ENCODE measurements around the gene CHRNA3.

Gene CHRNA3

GRCh38 chr15:78629716-78630065 is 8.9 kb upstream of the CHRNA3 start:
- Histone ChIP-seq H3K4me1 (ENCODE audit: insufficient read depth, low read length) (no peaks in the 10 kb centered on the region), H3K4me3 (ENCODE audit: low read length) (no peak overlapping the region), H2AFZ (ENCODE audit: low read depth, low read length) (no peak overlapping the region), H3K9me3 (ENCODE audit: low read length) (peaks cover 5% of the 10 kb centered on the region), H3K27me3 (ENCODE audit: insufficient read depth, low read length) (peaks cover 23% of the 10 kb centered on the region), H3K36me3 (ENCODE audit: insufficient read depth, low read length) (no peaks in the 10 kb centered on the region)

- no peaks in the 10 kb centered on the region for H3K4me1 ChIP-seq (ENCODE audit: insufficient read depth, low read length)
- no peak overlapping the region for H2AFZ ChIP-seq (ENCODE audit: low read depth, low read length)
- no peak overlapping the region for H3K4me3 ChIP-seq (ENCODE audit: low read length)
- H3K36me3 ChIP-seq (ENCODE audit: insufficient read depth, low read length): no peaks in the 10 kb centered on the region
- peaks cover 24% of the 10 kb centered on the region for H3K27me3 ChIP-seq (ENCODE audit: insufficient read depth, low read length)
- H3K9me3 ChIP-seq (ENCODE audit: low read length): peaks cover 5% of the 10 kb centered on the region
These were observed 8.4 kb upstream of the CHRNA3 start for GRCh38 chr15:78629031-78629715.

- Histone ChIP-seq H2AFZ (ENCODE audit: low read depth, low read length) (no peak overlapping the region), H3K27me3 (ENCODE audit: insufficient read depth, low read length) (peaks cover 29% of the 10 kb centered on the region), H3K36me3 (ENCODE audit: insufficient read depth, low read length) (no peaks in the 10 kb centered on the region), H3K9me3 (ENCODE audit: low read length) (peaks cover 3% of the 10 kb centered on the region), H3K4me1 (ENCODE audit: insufficient read depth, low read length) (no peaks in the 10 kb centered on the region), H3K4me3 (ENCODE audit: low read length) (no peak overlapping the region)
These were observed 7.4 kb upstream of the CHRNA3 start for GRCh38 chr15:78628227-78628626.

DNA sequence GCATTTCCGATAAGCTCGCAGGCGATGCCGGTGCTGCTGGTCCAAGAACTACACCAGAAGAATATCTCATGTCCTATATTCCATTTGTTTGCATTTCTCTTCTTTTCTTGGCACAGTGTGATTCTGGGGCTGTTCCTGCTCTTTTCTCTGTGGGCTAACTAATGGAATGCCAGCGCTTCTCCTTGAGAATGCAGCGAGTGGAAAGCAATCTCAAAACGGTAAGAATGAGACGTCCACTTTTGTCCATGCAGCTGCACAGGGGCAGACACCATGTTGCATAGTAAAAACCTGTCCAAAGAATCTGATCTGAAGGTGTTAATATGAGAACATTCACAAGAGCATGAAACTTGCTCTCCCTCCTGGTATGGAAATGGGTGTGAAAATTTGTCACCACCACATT is 6.6 kb upstream of the CHRNA3 start:
- H3K9me3 ChIP-seq (ENCODE audit: low read length): peaks cover 3% of the 10 kb centered on the region
- no peaks in the 10 kb centered on the region for H3K36me3 ChIP-seq (ENCODE audit: insufficient read depth, low read length)
- H3K4me3 ChIP-seq (ENCODE audit: low read length): no peak overlapping the region
- no peak overlapping the region for H2AFZ ChIP-seq (ENCODE audit: low read depth, low read length)
- H3K4me1 ChIP-seq (ENCODE audit: insufficient read depth, low read length): no peaks in the 10 kb centered on the region
- peaks cover 34% of the 10 kb centered on the region for H3K27me3 ChIP-seq (ENCODE audit: insufficient read depth, low read length)

DNA sequence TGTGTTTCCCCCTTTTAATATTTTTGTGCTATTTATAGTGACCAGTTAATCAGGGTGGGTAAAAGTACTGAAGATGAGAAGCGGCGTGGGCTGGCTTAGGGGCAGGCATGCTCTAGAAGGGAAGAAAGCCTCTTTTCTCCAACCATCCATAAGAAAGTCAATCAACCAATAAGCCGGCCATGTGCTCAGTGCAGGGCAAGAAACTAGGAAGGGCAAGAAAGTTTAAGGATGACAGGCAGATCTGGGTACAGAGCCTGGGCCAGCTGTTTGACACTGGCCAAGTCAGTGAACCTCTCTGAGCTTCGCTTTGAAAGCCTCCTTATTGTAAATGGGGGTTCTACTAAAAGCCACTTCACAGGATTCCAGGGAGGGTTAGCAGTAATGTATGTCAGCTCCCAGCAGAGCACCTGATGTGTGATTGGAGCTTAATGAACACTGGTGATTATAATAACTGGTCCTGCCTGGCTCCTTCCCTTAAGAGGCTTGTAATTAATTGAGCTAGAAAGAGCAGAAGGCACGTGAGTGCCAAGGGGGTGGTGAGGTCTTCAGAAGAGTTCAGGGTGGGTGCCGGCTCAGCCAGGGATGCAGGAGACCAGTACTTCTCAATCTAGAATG is 5.7 kb upstream of the CHRNA3 start:
- H3K36me3 ChIP-seq (ENCODE audit: insufficient read depth, low read length): no peaks in the 10 kb centered on the region

DNA sequence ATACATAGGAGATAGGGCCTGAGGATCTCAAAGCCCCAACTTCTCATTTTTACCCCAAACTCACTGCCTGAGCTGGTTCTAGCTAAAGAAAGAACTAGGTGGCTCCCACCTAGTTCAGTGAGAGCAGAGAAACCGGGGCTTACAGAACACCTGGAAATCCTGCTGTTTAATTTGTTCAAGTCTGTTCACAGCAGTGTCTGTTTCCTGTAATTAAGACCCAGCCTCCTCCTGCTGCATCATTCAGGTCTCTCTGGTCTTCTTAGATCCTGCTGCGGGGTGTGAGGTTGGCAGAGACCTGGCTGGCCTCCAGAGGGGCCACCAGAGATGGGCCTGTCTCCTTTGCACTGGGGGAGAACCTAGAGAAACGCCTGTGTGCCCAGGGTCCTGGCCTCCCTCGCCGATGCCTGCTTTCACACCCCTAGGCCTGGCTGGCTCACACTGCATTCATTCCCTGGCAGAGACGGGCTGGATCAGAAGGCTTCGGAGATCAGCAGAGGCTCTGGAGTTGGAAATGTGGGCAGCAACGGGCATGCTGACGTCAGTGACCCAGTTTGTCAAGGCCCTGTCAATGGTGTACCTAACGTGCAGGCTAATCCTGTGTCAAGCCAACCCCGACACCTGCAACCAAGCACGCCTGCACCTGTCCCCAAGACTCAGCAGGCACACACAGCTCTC is 4.9 kb upstream of the CHRNA3 start:
- Histone ChIP-seq H3K36me3 (ENCODE audit: insufficient read depth, low read length) (no peaks in the 10 kb centered on the region), H3K4me1 (ENCODE audit: insufficient read depth, low read length) (no peaks in the 10 kb centered on the region), H2AFZ (ENCODE audit: low read depth, low read length) (no peak overlapping the region), H3K4me3 (ENCODE audit: low read length) (no peak overlapping the region), H3K27me3 (ENCODE audit: insufficient read depth, low read length) (peaks cover 47% of the 10 kb centered on the region), H3K9me3 (ENCODE audit: low read length) (peaks cover 3% of the 10 kb centered on the region)

More for the DNA sequence above, 5.7 kb upstream of the CHRNA3 start:
- Histone ChIP-seq H2AFZ (ENCODE audit: low read depth, low read length) (no peak overlapping the region), H3K27me3 (ENCODE audit: insufficient read depth, low read length) (peaks cover 43% of the 10 kb centered on the region), H3K4me1 (ENCODE audit: insufficient read depth, low read length) (no peaks in the 10 kb centered on the region), H3K9me3 (ENCODE audit: low read length) (peaks cover 3% of the 10 kb centered on the region), H3K4me3 (ENCODE audit: low read length) (no peak overlapping the region)

DNA sequence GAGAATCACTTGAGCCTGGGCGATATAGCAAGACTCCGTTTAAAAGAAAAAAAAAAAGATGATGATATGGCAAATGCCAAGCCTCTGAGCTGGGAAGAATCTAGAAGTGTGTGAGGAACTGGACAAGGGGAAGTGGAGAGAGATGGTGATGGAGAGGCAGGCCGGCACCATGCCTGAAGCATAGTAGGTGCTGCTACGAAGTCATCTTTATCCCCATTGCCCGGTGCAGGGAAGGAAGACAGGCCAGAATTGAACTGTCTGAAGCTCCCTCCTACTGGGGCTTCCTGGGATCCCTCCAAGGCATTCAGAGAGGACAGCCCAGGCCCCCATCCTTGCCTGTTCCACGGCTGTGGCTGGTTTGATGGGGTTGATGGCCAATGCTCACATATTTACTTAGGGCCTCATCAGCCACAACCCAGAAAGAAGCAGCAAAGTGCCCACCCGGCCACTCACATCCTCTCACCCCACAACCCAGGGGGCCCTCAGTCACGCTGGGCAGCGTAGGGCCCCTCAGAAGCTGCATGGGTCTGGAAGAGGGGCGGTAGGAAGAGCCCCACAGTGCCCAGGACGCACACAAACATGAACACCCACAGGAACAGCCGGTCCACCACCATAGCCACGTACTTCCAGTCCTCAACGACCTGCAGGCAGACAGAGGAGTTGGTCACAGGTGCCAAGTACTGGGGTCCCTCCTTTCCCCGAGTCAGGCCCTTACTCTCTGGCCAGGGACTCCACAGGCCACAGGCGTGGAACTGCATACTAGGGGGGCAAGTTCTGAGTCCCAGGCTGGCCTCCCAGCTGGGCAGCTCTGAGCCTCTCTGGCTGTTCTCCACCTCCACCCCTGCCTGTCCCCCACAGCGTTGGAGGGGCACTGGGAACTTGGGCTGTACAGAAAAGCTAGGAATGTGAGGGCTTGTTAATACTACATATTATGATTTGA is 4.1 kb upstream of the CHRNA3 start:
- Histone ChIP-seq H3K36me3 (ENCODE audit: insufficient read depth, low read length) (no peaks in the 10 kb centered on the region), H3K27me3 (ENCODE audit: insufficient read depth, low read length) (peaks cover 51% of the 10 kb centered on the region), H3K4me1 (ENCODE audit: insufficient read depth, low read length) (peaks cover 3% of the 10 kb centered on the region)

DNA sequence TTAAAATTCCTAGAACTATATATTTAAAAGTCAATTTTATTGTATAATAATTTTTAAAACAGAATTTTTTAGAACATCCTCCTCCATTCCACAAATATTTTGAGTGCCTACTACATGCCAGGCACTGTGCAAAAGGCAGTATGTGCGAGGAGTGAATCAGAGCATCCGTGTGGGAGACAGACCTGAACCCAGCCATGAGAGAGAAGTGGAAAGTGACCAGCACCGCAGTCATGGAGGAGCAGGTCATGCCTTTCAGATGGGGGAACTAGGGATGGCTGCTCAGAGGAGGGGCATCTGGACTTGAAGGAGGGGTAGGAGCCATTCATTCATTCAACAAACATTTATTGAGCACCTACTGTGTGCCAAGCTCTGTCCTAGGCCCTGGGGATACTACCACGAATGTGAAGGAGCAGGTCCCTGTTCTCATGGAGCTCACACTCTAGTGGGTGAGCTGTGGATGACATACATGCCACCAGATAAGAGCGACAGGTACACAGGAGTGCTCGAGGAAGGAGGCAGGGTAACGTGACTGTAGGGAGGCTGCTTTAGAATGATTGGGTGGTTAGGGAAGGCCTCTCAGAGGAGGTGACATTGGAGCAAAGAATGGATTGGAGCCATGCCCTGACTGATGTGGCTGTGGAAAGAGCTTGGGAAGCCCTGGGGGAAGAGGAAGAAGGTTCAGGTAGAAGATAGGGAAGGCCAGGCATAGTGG is 3.1 kb upstream of the CHRNA3 start:
- peaks cover 61% of the 10 kb centered on the region for H3K27me3 ChIP-seq (ENCODE audit: insufficient read depth, low read length)

More for the DNA sequence above, 4.1 kb upstream of the CHRNA3 start:
- peaks cover 3% of the 10 kb centered on the region for H3K9me3 ChIP-seq (ENCODE audit: low read length)
- H2AFZ ChIP-seq (ENCODE audit: low read depth, low read length): no peak overlapping the region
- H3K4me3 ChIP-seq (ENCODE audit: low read length): no peak overlapping the region

GRCh38 chr15:78621810-78622402 is 1.1 kb upstream of the CHRNA3 start:
- peaks cover 59% of the 10 kb centered on the region for H3K27me3 ChIP-seq (ENCODE audit: insufficient read depth, low read length)
- peaks cover 8% of the 10 kb centered on the region for H3K4me1 ChIP-seq (ENCODE audit: insufficient read depth, low read length)

More for the DNA sequence above, 3.1 kb upstream of the CHRNA3 start:
- no peaks in the 10 kb centered on the region for H3K9me3 ChIP-seq (ENCODE audit: low read length)
- peaks cover 8% of the 10 kb centered on the region for H3K4me1 ChIP-seq (ENCODE audit: insufficient read depth, low read length)
- no peaks in the 10 kb centered on the region for H3K36me3 ChIP-seq (ENCODE audit: insufficient read depth, low read length)
- H3K4me3 ChIP-seq (ENCODE audit: low read length): no peak overlapping the region
- H2AFZ ChIP-seq (ENCODE audit: low read depth, low read length): no peak overlapping the region

DNA sequence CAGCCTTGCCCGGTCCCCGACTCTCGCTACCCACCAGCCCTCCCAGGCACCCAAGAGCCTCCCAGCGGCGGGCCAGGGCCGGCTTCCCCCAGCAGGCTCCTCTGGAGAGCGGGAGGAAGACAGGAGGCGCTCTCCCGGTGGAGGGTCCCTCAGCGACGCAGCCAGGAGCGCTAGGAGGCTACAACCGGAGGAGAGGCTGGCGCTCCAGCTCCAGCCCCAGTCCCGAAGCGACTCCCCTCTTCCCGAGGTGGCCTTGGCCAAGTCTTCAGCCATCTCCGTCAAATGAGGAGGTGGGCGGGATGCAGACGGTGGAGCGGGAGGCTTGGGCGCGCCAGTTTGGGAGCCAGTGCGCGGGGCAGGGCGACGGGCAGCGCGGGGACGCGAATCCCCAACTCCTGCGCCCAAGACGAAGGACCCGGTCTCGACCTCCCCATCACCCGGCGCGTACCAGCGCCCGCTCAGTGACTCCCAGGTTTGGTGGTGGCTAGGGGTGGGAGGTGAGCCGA is 722 bp downstream of the CHRNA3 start:
- Histone ChIP-seq H3K4me1 (ENCODE audit: insufficient read depth, low read length) (peaks cover 8% of the 10 kb centered on the region), H3K36me3 (ENCODE audit: insufficient read depth, low read length) (no peaks in the 10 kb centered on the region), H3K27me3 (ENCODE audit: insufficient read depth, low read length) (peaks cover 44% of the 10 kb centered on the region), H2AFZ (ENCODE audit: low read depth, low read length) (peak overlapping the region; percentile 89), H3K9me3 (ENCODE audit: low read length) (no peaks in the 10 kb centered on the region), H3K4me3 (ENCODE audit: low read length) (peak overlapping the region; percentile 38)

More at GRCh38 chr15:78621810-78622402, 1.1 kb upstream of the CHRNA3 start:
- Histone ChIP-seq H2AFZ (ENCODE audit: low read depth, low read length) (no peak overlapping the region), H3K9me3 (ENCODE audit: low read length) (no peaks in the 10 kb centered on the region), H3K36me3 (ENCODE audit: insufficient read depth, low read length) (no peaks in the 10 kb centered on the region), H3K4me3 (ENCODE audit: low read length) (no peak overlapping the region)

DNA sequence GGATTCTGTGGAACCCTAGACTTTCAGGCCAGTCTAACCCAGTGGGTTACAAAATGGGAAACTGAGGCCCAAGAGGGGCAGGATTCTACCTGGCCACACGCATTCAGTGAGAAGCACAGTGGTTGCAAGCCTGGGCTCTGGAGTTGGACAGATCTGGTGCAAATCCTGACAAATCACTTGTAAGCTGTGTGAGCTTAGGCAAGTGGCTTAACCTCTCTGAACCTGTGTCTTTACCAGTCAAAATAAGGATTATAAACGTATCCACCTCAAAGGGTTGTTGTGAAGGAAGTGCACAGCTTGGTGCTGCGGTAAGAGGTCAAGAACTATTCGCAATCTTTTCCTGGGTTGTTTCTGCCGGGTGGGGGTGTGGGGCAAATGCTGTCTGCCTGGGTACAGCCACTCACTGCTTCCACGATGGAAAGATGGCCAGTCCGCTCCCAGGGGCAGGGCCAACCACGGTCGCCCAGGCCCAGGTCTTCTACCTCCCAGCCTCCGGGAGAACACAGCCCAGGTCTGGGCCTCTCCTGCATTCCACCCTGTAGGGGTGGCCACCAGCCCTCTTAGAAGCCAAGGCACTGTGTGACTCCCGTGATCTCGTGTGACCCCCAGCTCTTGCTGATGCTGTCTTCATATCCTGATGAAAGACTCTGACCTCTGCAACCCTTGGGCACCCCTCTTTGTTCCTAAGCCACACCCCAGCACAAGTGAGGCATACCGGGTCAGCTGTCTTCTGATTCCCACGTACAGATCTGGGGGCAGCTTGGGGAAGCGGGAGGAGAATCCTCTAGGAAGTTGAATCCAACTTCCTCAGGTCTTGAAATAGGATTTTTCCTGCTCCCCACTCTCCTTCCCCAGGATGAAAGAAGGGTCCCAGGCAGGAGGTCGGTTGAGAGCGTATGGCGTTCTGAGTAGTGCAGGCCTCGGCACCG is 1.5 kb downstream of the CHRNA3 start:
- Histone ChIP-seq H2AFZ (ENCODE audit: low read depth, low read length) (peak overlapping the region; percentile 89), H3K36me3 (ENCODE audit: insufficient read depth, low read length) (no peaks in the 10 kb centered on the region), H3K4me1 (ENCODE audit: insufficient read depth, low read length) (peaks cover 8% of the 10 kb centered on the region), H3K9me3 (ENCODE audit: low read length) (no peaks in the 10 kb centered on the region), H3K4me3 (ENCODE audit: low read length) (peak overlapping the region; percentile 38), H3K27me3 (ENCODE audit: insufficient read depth, low read length) (peaks cover 39% of the 10 kb centered on the region)
